Measurements from ENCODE around the gene CRIP2.

Gene CRIP2

GRCh38 chr14:105445290-105445689 is 29.3 kb upstream of the CRIP2 start:
- DNase-seq: no peak

GRCh38 chr14:105445901-105446845 is 28.4 kb upstream of the CRIP2 start:
- no peak for DNase-seq

GRCh38 chr14:105446971-105447370 is 27.6 kb upstream of the CRIP2 start:
- no peak for DNase-seq

- DNase-seq: no peak
These were observed 26.7 kb upstream of the CRIP2 start for GRCh38 chr14:105447651-105448640.

- peak; percentile 51 for DNase-seq
These were observed 25.9 kb upstream of the CRIP2 start for GRCh38 chr14:105448706-105449111.

GRCh38 chr14:105449276-105450122 is 25.1 kb upstream of the CRIP2 start:
- DNase-seq: no peak

- no peak for DNase-seq
These were observed 24.5 kb upstream of the CRIP2 start for GRCh38 chr14:105450123-105450505.

- no peak for DNase-seq
These were observed 23.5 kb upstream of the CRIP2 start for GRCh38 chr14:105450864-105451720.

- no peak for DNase-seq
These were observed 21.7 kb upstream of the CRIP2 start for GRCh38 chr14:105452963-105453362.

GRCh38 chr14:105453847-105454246 is 20.8 kb upstream of the CRIP2 start:
- no peak for DNase-seq

GRCh38 chr14:105455086-105455640 is 19.5 kb upstream of the CRIP2 start:
- no peak for DNase-seq

- DNase-seq: no peak
These were observed 18.6 kb upstream of the CRIP2 start for GRCh38 chr14:105455766-105456660.

- no peak for DNase-seq
These were observed 17.6 kb upstream of the CRIP2 start for GRCh38 chr14:105456736-105457617.

GRCh38 chr14:105458010-105458409 is 16.6 kb upstream of the CRIP2 start:
- DNase-seq: no peak

- DNase-seq: no peak
These were observed 16.1 kb upstream of the CRIP2 start for GRCh38 chr14:105458571-105458970.

GRCh38 chr14:105460116-105460515 is 14.5 kb upstream of the CRIP2 start:
- no peak for DNase-seq

- no peak for DNase-seq
These were observed 14.0 kb upstream of the CRIP2 start for GRCh38 chr14:105460616-105461015.

GRCh38 chr14:105461903-105462302 is 12.7 kb upstream of the CRIP2 start:
- no peak for DNase-seq

GRCh38 chr14:105464501-105464900 is 10.1 kb upstream of the CRIP2 start:
- no peak for DNase-seq
